GM12874 (cell line): ENCODE measurements around the gene ALKBH5.

ENCODE experiments used
- CTCF ChIP-seq: IDR thresholded peaks from 2 replicates; pipeline ENCODE4 v1.5.1; 2011; ENCODE audit warnings: low read depth, mild to moderate bottlenecking, control low read depth, low read length, moderate library complexity; ENCODE audit not compliant: insufficient read depth

The ALKBH5 gene

DNA sequence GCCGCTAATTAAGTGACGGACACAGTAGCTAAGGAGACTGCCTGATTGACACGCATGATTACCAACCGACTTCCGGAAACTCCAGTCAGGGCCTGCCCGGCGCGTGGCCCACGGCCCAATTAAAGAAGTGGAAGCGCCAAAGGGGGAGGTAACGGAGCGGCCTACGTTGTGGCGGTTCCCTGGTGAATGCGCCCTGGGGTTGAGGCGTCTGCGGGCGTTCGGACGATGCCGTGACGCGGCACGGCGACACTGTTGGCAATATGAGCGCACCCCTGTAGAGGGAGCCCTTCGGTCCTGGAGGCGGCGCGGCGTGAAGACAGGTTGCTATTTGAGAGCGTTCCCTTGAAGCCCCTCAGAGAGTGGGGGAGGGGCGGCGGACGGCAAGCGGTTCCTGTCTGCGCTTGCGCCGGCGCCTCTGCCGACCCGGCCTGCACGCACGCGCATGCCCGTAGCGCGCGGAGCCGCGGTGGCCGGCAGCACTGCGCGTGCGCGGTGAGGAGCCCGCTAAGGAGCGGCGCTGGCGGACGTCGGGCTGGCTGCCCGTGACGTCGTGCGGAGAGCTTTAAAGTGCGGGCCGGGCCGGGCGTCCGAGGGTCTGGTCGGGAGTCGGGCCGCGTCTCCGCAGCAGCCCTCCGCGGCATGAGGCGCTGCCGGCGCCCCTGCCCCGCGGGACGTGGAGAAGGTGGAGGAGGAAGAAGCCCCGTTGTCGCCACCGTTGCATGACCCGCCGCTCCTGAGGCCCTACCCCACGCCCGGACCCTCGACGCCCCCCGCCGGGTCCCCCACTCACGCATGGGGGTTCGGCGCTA, at the start of gene ALKBH5:
Gene ALKBH5, plus strand, starts transcription at position 495 of the 809 bp plus-strand sequence. CDS start 416 bp downstream, outside the sequence.
- TF ChIP-seq CTCF, result peak; percentile 52

- TF ChIP-seq CTCF, result no peak
Measured at GRCh38 chr17:18136357-18136756, 47.3 kb upstream of the ALKBH5 start.

DNA sequence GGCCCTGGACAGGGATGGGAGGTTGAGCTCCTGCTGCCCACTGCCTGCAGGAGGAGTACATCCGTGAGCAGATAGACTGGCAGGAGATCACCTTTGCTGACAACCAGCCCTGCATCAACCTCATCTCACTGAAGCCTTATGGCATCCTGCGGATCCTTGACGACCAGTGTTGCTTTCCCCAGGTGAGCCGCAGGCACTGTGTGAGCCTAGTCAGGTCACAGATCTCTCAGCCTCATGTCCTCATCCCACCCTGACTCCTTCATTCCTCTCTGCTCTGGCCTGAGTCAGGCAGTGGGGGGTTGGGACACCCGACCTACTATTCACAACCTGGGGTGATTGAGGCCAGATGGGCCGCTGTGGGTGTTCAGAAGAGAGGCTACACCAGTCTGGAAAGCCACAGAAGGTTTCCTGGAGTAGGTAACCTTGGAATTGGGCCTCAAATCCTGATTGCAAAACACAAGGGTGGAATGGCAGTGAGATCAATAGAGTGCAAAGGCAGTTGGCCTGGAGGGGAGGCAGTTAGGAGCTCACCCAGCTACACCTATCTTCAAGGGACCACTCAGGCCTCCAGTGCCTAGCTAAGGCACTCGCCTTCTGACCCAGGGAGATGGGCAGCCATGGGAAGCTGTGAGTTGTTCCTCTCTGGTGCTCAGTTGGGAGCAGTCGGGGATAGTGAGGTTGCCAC, 45.4 kb upstream of the ALKBH5 start:
- TF ChIP-seq CTCF, result no peak

DNA sequence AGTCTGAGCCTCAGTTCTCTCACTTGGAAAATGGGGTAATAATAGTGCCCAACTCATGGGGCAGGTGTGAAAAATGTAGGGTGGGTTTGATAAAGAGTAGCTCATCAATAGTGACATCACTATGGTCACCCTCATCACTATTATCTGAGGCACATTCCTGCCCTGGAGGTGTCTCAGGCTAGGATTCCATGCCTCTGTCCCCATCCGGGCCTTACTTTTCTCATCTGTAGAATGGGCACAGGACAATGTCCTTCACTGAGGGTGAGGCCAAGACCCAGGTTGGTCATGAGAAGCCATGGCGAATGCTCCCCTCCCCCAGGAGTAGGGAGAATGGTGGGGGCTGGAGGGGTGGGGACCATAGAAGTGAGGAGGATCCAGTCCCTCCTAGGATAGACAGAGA, 44.5 kb upstream of the ALKBH5 start:
- TF ChIP-seq CTCF, result no peak

- TF ChIP-seq CTCF, result no peak
Measured at GRCh38 chr17:18139498-18139897, 44.1 kb upstream of the ALKBH5 start.

GRCh38 chr17:18139949-18140348, 43.7 kb upstream of the ALKBH5 start:
- peak; percentile 39 for TF ChIP-seq CTCF

GRCh38 chr17:18140648-18141047, 43.0 kb upstream of the ALKBH5 start:
- TF ChIP-seq CTCF, result 0 out of 2 replicates have a peak, but pooled peaks have one; percentile 6
